Left cardiac atrium (tissue), 4 donors: Measurements from ENCODE around the gene OR2L13. TPM values are rescaled to one million over a fixed set of nuclear protein-coding genes. Genes with fewer than 3 reads are reported as not detected.
"Not testable (repeated sequence)": the region's sequence is repeated elsewhere in the genome, so short reads cannot be mapped to it uniquely, and the experiment has no call there.

ENCODE experiments used
- ATAC-seq, 2 donors: fragments of 200-7000 bp; cut with Tn5 transposase; one replicate each; pipeline ENCODE4 v1.9.1; 2020; ENCODE audit warnings: mild to moderate bottlenecking in 2 of 2, moderate library complexity in 2 of 2
- DNase-seq: peaks from one replicate; pipeline ENCODE4 v3.0.0-alpha.2; 2020
- intact Hi-C, 2 donors: fragments of 100-400 bp; cut with DNase I; formaldehyde crosslinking; loops; one replicate each; pipeline versions ENCODE4 v1.14.1 to v1.15.1; 2022 to 2023
- long read RNA-seq: library from polyadenylated mRNA; unstranded; transcript quantifications from one replicate; pipeline ENCODE4 v2.0.0, GENCODE V29; 2021
- total RNA-seq, 2 donors: library from RNA; stranded (reverse); fragmentation: NEBNext Ultra II Directional; extraction: Animal tissue kit (Norgen Biotek cat#: 25700); gene quantifications; one replicate each; pipeline ENCODE4 v1.2.1, GENCODE V29; 2021
- donor health status: DM: no; HTN: yes; CAD: no.
- donor health status: DM: no; HTN: yes; CAD: no; lungs with severe emphysema.
- donor health status: DM: yes; HTN: yes; CAD: no.
- donor health status: Dilated cardiomyopathy.

OR2L13 gene, protein sequence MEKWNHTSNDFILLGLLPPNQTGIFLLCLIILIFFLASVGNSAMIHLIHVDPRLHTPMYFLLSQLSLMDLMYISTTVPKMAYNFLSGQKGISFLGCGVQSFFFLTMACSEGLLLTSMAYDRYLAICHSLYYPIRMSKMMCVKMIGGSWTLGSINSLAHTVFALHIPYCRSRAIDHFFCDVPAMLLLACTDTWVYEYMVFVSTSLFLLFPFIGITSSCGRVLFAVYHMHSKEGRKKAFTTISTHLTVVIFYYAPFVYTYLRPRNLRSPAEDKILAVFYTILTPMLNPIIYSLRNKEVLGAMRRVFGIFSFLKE
- total RNA-seq, result not detected
- long read RNA-seq, result 0 reads

DNA sequence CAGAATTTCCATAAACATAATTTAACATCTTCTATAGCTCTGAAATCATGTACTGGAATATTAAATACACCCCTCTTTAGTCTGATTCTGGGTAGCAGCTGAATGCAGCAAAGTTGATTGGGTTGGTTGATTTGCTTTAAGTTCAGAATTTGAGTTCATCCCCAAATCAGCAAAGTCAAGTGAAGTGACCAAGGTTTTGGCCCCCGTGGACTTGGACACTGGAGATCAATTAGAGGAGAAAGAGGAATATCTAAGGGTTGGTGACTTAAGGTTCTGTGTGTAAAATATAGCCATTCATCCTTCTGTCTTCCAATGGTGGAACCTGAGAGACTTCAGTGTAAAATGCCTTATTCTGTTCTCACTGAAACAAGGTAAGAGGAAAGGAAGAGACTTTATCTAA, at the start of gene OR2L13:
OR2L13 (plus strand) TSS at position 301 of the 400 bp plus-strand sequence. CDS start 4,192 bp downstream, outside the sequence.
- ATAC-seq, result no peak
- intact Hi-C loops, result no loop called here
- DNase-seq, result no peak

DNA sequence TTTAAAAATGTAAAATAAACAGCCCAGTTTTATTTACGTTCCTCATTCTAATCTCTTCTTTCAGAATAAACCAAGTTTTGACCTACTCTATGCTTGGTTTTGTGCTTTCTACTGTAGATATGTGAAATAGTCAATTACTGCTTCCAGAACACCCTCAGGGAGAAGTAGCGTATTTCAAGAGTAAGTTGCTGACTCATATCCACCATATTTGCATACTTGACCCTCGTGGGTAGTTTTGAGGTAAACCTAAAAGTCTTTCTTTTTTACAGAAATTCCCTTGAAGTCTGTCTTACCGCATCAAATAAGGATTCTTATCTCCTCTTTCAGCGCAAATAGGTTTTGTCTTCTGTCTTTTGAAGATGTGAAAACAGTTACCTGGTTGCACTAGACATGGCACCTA, 49.8 kb upstream of the OR2L13 start:
- DNase-seq, result no peak
- intact Hi-C loops, result no loop called here
- no peak for ATAC-seq

DNA sequence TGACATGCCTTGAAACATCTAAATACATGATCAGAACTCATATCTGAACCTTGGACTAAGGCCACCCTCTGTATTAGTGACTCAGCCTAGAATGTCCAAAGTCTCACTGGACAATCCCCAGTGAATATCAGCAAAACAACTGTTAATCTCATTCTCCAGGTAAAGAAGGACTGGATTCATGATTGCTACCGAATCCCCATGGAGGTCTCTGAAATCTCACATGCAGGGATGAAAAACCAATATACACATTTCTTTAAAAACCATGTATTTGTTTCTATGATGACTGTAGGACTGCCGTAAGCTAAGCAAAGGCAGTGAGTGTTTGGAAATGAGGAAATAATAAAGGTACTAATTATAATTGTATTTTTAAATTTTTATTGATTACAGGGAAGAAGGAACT, 48.4 kb upstream of the OR2L13 start, which contains the start of gene OR2L3:
OR2L3 (plus strand) TSS at position 301 of the 400 bp plus-strand sequence. CDS start 13,846 bp downstream, outside the sequence.
- DNase-seq (no peak), ATAC-seq (no peak)
- intact Hi-C loops, result no loop called here

DNA sequence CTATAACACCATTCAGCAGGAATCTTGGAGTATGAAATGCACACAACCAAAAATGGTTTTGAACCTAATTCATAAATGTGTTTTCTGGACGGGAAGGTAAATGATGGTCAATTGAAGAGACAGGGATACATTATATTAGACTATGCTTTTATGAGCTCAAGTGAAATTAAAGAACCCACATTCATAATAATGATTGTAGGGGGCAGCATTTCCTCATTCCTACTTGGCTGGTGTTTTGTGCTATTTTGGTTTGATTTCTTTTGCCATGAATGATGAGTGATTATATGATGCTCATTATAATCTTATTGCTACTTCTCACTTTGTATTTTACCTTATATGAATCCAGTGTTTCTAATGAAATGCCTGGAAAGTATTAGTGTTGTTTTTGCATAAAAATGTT, 48.0 kb upstream of the OR2L13 start:
- ATAC-seq (no peak), DNase-seq (no peak)
- intact Hi-C loops, result no loop called here

DNA sequence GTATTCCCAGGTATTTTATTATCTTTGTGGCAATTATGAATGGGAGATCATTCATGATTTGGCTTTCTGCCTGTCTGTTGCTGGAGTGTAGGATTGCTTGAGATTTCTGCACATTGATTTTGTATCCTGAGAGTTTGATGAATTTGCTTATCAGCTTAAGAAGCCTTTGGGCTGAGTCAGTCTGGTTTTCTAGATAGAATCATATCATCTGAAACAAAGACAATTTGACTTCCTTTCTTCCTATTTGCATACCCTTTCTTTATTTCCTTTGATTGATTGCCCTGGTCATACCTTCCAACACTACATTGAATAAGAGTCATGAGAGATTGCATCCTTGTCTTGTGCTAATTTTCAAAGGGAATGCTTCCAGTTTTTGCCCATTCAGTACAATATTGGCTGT, 40.3 kb upstream of the OR2L13 start:
- no peak for ATAC-seq
- DNase-seq, result no peak

DNA sequence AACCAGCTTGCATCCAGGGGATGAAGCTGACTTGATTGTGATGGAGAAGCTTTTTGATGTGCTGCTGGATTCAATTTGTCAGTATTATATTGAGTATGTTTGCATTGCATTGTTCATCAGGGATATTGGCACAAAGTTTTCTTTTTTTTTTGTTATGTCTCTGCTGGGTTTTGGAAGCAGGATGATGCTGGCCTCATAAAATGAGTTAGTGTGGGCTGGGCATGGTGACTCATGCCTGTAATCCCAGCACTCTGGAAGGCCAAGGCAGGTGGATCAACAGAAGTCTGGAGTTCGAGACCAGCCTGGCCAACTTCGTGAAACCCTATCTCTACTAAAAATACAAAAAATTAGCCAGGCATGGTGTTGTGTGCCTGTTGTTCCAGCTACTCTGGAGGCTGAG, 39.7 kb upstream of the OR2L13 start:
- ATAC-seq (no peak), DNase-seq (no peak)
- intact Hi-C loops, result no loop called here

More for the DNA sequence above, 40.3 kb upstream of the OR2L13 start:
- intact Hi-C loops, result no loop called here

DNA sequence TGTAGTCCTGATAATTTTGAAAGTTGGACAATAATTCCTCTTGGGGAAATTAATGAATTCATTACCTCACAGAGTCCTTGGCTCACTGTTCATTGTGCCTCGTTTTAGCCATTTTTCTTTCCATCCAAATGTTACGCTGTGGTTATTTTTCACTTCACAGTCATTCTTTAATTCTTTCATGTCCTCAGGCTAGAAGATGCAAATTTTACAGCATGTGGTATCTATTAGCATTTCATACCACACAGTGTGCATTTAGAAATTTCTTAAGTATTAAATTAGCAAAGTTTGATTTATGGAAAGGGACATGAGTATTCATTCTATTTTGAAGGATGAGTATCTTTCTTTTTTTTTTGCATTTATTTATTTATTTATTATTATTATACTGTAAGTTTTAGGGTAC, 29.9 kb upstream of the OR2L13 start:
- DNase-seq (no peak), ATAC-seq (no peak)
- intact Hi-C loops, result no loop called here

DNA sequence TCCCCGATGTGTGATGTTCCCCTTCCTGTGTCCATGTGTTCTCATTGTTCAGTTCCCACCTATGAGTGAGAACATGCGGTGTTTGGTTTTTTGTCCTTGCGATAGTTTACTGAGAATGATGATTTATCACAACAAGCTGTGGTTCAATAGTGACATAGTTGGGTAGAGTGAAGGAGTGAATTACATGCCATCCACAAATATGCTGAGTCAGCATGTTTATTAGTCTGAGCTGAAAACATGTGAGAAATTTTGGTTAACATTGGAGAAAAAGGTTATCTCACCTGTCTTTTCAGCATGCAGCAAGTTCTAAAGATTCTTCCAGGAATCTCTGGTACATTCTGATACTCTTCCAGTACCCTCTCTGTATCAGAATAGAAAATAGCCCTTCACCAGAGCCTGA, 29.4 kb upstream of the OR2L13 start:
- intact Hi-C loops, result no loop called here

DNA sequence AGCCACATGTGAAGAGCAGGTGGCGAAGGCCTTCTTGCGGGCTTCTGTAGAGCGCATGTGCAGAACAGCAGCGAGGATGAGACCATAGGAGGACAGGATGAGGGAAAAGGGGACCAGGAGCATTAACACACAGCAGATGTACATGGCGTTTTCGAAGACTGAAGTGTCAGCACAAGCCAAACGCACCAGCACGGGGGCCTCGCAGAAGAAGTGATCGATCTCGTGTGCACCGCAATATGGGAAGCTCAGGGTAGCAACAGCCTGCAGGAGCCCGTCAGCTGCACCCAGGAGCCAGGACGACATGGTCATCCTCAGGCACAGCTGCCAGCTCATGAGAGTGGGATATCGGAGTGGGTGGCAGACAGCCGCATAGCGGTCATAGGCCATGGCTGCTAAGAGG, 11.1 kb upstream of the OR2L13 start:
- DNase-seq, intact Hi-C loops, ATAC-seq: not testable (repeated sequence)

More for the DNA sequence above, 29.4 kb upstream of the OR2L13 start:
- DNase-seq (no peak), ATAC-seq (no peak)

DNA sequence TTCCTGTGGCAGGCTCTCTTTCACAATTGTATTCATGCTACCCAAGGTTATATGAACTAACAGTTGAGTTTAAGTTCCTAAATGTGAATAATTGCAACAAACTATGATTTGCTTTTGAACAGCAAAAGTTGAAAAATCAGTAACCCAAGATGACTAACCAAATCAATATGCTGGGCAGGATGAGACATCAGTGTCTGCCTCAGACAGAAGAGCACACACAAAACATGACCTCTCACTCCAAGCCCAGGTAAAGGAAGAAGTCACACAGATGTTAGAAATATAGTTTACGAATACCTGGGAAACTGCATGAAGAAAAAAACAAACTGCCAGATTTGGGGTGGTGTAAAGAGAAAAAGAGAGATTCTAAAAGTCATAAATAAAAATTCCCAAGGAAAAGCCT, 3.5 kb downstream of the OR2L13 start:
- no peak for DNase-seq
- no peak for ATAC-seq
- intact Hi-C loops, result no loop called here

DNA sequence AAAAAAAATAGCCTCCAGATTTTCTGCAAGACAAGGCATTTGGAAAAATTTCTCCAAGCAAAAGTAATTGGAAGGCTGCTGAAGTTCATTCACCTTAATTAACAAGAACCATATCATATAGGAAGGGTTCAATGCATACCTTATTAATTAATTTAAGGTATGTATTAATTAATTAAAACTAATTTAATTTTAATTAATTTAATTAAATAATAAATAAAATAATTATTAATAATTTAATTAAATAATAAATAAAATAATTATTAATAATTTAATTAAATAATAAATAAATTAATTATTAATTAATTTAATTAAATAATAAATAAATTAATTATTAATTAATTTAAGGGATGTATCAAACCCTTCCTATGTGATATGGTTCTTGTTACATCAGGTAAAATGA, 7.9 kb downstream of the OR2L13 start:
- DNase-seq, result no peak
- ATAC-seq, result no peak
- intact Hi-C loops, result no loop called here

DNA sequence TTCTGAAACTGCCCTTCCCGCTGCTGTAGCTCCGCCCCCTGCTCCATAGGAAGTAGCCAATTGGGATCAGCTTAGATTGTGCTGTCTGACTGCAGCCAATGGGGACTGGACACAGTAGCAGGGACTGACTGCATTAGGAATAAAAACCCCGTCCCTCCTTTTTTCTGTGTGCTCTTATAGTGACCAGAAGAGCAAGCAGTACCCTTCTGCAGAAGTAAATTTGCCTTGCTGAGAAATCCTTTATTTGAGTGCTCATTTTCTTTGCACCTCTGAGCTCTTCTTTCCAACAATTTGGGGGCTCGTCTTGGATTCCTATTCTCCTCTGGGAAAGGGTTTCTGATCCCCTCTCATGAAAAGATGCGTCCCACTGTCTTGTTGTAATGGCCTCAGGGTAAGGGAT, 16.2 kb downstream of the OR2L13 start:
- ATAC-seq (no peak), DNase-seq (no peak)
- intact Hi-C loops, result no loop called here

DNA sequence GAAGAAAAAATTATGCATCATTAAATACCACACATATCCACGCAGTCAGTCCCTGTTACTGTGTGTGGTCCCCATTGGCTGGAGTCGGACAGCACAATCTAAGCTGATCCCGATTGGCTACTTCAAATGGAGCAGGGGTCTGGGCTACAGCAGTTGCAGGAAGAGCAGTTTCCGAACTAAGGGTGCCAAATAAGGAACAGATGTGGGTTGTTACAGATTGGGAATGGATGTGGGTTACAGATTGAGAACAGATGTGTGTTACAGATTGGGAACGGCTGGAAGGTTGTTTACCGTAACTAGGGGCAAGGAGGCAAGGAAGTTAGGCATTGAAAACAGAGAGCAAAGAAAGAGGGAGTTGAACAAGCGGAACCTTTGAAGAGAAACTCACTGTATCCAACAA, 19.9 kb downstream of the OR2L13 start:
- no peak for ATAC-seq
- DNase-seq, result no peak
- intact Hi-C loops, result no loop called here

DNA sequence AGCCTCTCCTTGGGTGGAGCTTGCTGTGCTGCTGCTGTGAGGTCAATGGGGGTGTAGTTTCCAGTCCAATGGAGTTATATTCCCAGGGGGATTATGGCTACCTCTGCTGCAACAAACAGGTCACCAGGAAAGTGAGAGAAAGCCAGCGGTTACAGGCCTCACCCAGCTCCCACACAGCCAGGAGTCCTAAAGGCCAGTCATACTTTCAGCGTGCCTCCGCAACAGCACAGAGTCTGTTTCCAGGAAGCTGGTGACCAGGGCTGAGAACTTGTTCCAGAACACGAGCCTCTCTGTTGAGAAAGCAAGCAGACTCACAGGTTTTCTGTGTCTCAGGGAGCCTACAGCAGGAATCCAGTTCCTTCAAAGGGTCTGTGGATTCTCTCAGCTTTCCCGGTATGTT, 32.7 kb downstream of the OR2L13 start:
- intact Hi-C loops, result no loop called here
- no peak for DNase-seq
- no peak for ATAC-seq

DNA sequence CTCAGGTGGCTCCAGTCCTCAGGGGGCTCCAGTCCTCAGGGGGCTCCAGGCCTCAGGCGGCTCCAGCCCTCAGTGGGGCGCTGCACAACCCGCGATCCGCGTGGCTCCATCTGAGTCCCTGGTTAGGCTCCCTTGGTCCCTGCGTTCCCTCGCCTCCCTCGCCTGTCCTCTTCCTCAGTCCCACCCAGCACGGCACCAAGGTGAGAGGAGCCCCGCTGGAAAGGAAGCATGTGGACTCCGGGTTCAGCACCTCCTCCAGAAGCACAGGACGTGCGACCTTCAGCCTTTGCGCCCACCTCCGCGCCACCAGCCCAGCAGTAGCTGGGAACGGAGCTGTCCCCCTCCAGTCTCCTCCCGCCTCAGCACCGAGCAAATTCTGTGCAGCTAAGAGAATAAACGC, 41.8 kb downstream of the OR2L13 start:
- DNase-seq, result no peak
- ATAC-seq, result no peak
- intact Hi-C loops, result no loop called here

DNA sequence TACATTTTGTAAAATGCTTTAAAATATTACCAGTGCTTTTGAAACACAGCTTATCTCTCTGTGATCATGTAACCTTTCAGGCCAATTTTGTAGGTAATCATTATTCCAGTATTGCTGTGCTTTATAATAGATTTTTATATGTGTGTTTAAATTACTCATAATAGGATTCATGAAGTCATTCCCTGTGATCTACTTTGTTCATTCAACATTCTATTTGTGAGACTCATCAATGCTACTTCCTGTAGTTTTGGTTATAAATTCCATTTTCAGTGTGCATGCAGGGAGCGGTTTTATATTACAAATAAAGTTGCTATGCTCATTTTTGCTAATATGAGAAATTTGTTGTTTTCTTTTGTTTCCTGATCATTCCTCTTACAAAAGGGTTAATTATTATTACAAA, 45.9 kb downstream of the OR2L13 start:
- DNase-seq, result no peak
- ATAC-seq, result no peak
- intact Hi-C loops, result loop anchor here in 1 of 2 donors (5.0 kb wide), 1 partner anchor 46 kb away; no protein-coding TSS in a partner anchor

DNA sequence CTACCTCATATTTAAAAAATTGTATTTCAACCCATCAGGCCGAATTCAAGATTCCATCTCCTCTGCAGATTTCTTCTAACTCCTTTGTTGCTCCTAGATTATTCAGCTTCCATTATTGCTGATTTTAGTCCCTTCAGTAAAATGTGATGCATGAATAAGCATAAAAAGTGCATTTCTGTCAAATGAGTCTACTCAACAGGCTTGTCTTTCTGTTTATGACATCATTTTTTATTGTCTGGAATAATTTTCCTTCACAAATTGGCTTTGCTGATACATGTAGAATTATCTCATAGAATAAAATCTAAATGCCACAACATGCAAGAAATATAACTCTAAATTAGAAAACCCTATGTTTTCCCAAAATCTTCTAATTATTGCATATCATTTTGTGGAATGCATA, 48.3 kb downstream of the OR2L13 start:
- intact Hi-C loops, result loop anchor here in 1 of 2 donors (5.0 kb wide), 1 partner anchor 44 kb away; no protein-coding TSS in a partner anchor
- DNase-seq, result no peak
- ATAC-seq, result no peak

DNA sequence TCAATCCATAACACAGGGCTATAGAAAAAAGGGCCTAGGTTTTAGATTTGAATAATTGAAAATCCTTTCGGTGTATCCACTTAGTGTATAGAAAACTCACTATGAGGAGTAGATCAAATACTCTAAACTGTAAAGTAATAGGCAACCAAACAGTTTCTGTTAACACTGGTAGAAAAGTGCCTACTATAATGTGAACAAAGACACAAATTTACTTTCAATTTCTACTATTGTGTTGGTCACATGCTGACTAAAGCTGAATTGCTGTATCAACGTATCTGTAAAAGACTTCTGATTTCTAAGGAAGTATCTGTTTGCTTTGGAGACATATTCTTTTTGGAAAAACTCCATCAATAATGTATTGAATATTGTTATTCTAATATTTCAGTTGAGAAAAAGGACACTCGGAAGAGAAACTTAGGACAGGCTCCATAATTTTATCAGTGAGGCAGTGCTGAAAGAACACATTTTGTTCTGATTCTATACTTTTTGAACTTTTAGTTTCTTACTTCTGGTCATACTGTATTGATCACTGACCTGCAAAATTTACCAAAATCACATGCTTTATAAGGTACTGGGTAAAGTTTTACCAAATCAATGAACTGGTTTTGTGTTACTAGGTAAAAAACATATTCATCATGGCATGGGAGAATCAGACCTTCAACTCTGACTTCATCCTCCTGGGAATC, 49.7 kb downstream of the OR2L13 start, which contains the start of gene OR2M5:
OR2M5 (plus strand) TSS at position 636 of the 686 bp plus-strand sequence; CDS start at position 636, 0 bp downstream.
- ATAC-seq, result no peak
- no peak for DNase-seq
- intact Hi-C loops, result loop anchor here in 1 of 2 donors (5.0 kb wide), 1 partner anchor 43 kb away; no protein-coding TSS in a partner anchor
